PC-9 (cell line): ENCODE measurements around the gene MCC. TPM values are rescaled to one million over a fixed set of nuclear protein-coding genes. Genes with fewer than 3 reads are reported as not detected.

Source experiments
- BruUV-seq: library from RNA; stranded (reverse); fragments of 400-500 nt; replicated peaks from 2 replicates; lab custom pipeline; 2021; lab: Mats Ljungman, UMichigan
- CTCF ChIA-PET: fragments of 300-600 bp; sonication (Branson Sonifier 250); formaldehyde crosslinking; loops from one replicate; lab custom pipeline; 2022; ENCODE audit warnings: antibody characterized with exemption; lab: Charles Lee
- POLR2A ChIA-PET: fragments of 300-600 bp; sonication (Branson Sonifier 250); formaldehyde crosslinking; loops from one replicate; lab custom pipeline; 2022; ENCODE audit warnings: antibody characterized with exemption; ENCODE audit not compliant: unreplicated experiment; lab: Charles Lee
- DNase-seq, 2 experiments: peaks; one replicate each; pipeline versions ENCODE4 v3.0.0 to v3.0.0-alpha.2; 2015 to 2022; ENCODE audit warnings: mixed read lengths in 1 of 2
- H2AFZ ChIP-seq: fragments of 200-600 bp; sonication (generic); 2 replicates; pipeline ENCODE4 v1.8.1; 2017; ENCODE audit warnings: antibody characterized with exemption
- H3F3A ChIP-seq: fragments of 200-600 bp; sonication (generic); 2 replicates; pipeline ENCODE4 v1.8.1; 2017; ENCODE audit warnings: antibody characterized with exemption, mild to moderate bottlenecking, low read depth; ENCODE audit not compliant: insufficient read depth
- H3K27ac ChIP-seq: fragments of 200-600 bp; sonication (generic); 2 replicates; pipeline ENCODE4 v1.6.1; 2016; ENCODE audit warnings: mixed run types
- H3K27me3 ChIP-seq: fragments of 200-600 bp; sonication (generic); 2 replicates; pipeline ENCODE4 v1.6.1; 2016; ENCODE audit warnings: low read depth, mixed run types; ENCODE audit not compliant: insufficient read depth
- H3K36me3 ChIP-seq: fragments of 200-600 bp; sonication (generic); 2 replicates; pipeline ENCODE4 v1.6.1; 2016; ENCODE audit warnings: low read depth, mixed run types
- H3K4me1 ChIP-seq: fragments of 200-600 bp; sonication (generic); replicated peaks from 2 replicates; pipeline ENCODE4 v1.6.1; 2016; ENCODE audit warnings: mixed run types; ENCODE audit not compliant: insufficient read depth
- H3K4me2 ChIP-seq: fragments of 200-600 bp; sonication (generic); 2 replicates; pipeline ENCODE4 v1.6.1; 2017; ENCODE audit warnings: mixed run types
- H3K4me3 ChIP-seq: fragments of 200-600 bp; sonication (generic); 2 replicates; pipeline ENCODE4 v1.6.1; 2016; ENCODE audit warnings: mixed run types
- H3K79me2 ChIP-seq: fragments of 200-600 bp; sonication (generic); 2 replicates; pipeline ENCODE4 v1.6.1; 2017; ENCODE audit warnings: low read depth, mixed run types
- H3K9me2 ChIP-seq: fragments of 200-600 bp; sonication (generic); 2 replicates; pipeline ENCODE4 v1.8.1; 2017; ENCODE audit warnings: mild to moderate bottlenecking; ENCODE audit not compliant: insufficient read depth
- H3K9me3 ChIP-seq: fragments of 200-600 bp; sonication (generic); 2 replicates; pipeline ENCODE4 v1.8.1; 2016; ENCODE audit warnings: low read depth; ENCODE audit not compliant: insufficient read depth
- H4K20me1 ChIP-seq: fragments of 200-600 bp; sonication (generic); 2 replicates; pipeline ENCODE4 v1.8.1; 2017; ENCODE audit not compliant: insufficient read depth
- EZH2 ChIP-seq: fragments of 200-600 bp; sonication (generic); IDR thresholded peaks from 2 replicates; pipeline ENCODE4 v1.8.0; 2017; ENCODE audit warnings: antibody characterized with exemption, low read depth
- intact Hi-C: fragments of 100-400 bp; cut with micrococcal nuclease; formaldehyde crosslinking; loops from one replicate; pipeline ENCODE4 v1.10.0; 2022; ENCODE audit not compliant: unreplicated experiment
- total RNA-seq: library from RNA; stranded (reverse); gene quantifications from 2 replicates; pipeline ENCODE4 v1.2.3, GENCODE V29; 2021
- TF ChIP-seq, protein P1 (sequence below): fragments of 200-600 bp; sonication (generic); conservative IDR thresholded peaks from 2 replicates; pipeline ENCODE4 v1.6.1; 2017; ENCODE audit warnings: mixed run types, antibody characterized with exemption, mild to moderate bottlenecking, moderate library complexity

The MCC gene
- total RNA-seq, 1 experiment from 2014 or later: 2.5 TPM

DNA sequence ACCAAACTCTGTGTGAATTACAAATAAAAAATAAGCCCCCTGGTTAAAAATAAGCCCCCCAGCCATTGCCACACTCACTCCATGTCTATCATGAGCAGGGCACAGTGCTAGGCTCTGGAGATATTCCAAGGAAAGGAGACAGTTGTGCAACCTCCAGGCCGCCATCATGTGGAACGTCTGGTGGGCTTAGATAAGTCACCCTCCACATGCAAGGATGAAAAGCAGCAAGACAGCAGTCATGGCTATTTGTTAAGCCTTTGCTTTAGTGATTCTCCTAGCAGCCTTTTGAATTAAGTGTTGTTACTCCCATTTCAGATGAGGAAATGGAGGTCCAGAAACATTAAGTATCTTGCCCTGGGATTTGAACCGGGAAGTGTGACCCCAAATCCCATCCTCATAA, 416.9 kb downstream of the MCC start:
- intact Hi-C loops: no loop called here
- POLR2A ChIA-PET: no interaction called here

DNA sequence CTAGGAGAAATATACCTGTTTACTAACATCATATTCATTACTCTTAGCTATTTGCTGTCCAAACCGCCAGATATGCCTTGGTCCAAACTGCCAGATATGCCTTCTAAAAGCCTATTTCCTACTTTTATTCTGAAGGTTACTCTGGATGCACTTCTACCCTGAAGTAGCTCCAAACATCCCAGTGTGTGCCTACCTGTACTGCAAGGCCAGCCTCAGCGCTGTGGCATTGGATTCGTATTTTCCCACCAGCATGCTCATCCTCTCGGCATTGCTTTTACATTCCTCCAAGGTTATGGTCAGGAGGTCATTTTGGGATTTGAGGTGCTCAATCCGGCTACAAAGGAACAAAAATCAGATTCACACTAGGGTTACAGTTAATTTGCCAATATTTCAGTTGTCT, 417.4 kb downstream of the MCC start:
- H3K27me3 ChIP-seq: no peaks in the 10 kb centered on the region
- POLR2A ChIA-PET: no interaction called here

More for the DNA sequence above, 416.9 kb downstream of the MCC start:
- Histone ChIP-seq H4K20me1 (no peaks in the 10 kb centered on the region), H3K27me3 (no peaks in the 10 kb centered on the region), H3K27ac (no peak overlapping the region), H3K4me2 (no peak overlapping the region), H3K4me1 (no peaks in the 10 kb centered on the region), H3K79me2 (no peaks in the 10 kb centered on the region), H3F3A (no peaks in the 10 kb centered on the region), H3K9me3 (no peaks in the 10 kb centered on the region), H3K9me2 (no peaks in the 10 kb centered on the region), H3K36me3 (no peaks in the 10 kb centered on the region), H2AFZ (no peak overlapping the region), H3K4me3 (no peak overlapping the region)
- CTCF ChIA-PET: no interaction called here
- TF ChIP-seq EZH2: no peak
- TF ChIP-seq, protein P1, sequence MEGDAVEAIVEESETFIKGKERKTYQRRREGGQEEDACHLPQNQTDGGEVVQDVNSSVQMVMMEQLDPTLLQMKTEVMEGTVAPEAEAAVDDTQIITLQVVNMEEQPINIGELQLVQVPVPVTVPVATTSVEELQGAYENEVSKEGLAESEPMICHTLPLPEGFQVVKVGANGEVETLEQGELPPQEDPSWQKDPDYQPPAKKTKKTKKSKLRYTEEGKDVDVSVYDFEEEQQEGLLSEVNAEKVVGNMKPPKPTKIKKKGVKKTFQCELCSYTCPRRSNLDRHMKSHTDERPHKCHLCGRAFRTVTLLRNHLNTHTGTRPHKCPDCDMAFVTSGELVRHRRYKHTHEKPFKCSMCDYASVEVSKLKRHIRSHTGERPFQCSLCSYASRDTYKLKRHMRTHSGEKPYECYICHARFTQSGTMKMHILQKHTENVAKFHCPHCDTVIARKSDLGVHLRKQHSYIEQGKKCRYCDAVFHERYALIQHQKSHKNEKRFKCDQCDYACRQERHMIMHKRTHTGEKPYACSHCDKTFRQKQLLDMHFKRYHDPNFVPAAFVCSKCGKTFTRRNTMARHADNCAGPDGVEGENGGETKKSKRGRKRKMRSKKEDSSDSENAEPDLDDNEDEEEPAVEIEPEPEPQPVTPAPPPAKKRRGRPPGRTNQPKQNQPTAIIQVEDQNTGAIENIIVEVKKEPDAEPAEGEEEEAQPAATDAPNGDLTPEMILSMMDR: no peak
- DNase-seq: no peak
- BruUV-seq: no TSS peak

DNA sequence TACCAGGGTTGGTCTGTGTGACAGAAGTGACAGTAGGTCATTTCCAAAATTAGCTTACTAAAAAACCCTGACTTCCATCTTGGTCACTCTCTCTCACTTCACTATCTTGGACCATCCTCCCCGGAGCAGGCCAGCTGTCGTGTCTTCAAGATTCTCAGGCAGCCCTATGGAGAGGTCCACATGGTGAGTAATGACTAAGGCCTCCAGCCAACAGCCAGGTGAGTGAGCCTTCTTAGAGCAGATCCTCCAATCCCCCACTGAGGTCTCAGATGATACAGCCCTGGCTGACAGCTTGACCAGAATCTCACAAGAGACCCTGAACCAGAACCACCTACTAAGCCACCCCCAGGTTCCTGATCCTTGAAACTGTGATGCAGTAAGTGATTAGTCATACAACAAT, 419.7 kb downstream of the MCC start:
- TF ChIP-seq, protein P1: no peak
- TF ChIP-seq EZH2: no peak
- BruUV-seq: no TSS peak
- ChIA-PET CTCF (no interaction called here), POLR2A (no interaction called here)
- Histone ChIP-seq H3F3A (no peaks in the 10 kb centered on the region), H3K4me3 (no peak overlapping the region), H4K20me1 (no peaks in the 10 kb centered on the region), H3K79me2 (no peaks in the 10 kb centered on the region), H3K4me1 (no peaks in the 10 kb centered on the region), H3K27me3 (no peaks in the 10 kb centered on the region), H3K27ac (no peak overlapping the region), H3K36me3 (no peaks in the 10 kb centered on the region), H3K9me2 (no peaks in the 10 kb centered on the region), H3K9me3 (no peaks in the 10 kb centered on the region), H3K4me2 (no peak overlapping the region), H2AFZ (no peak overlapping the region)
- no peak for DNase-seq
- intact Hi-C loops: no loop called here

More for the DNA sequence above, 417.4 kb downstream of the MCC start:
- Histone ChIP-seq H3K79me2 (no peaks in the 10 kb centered on the region), H3K9me3 (no peaks in the 10 kb centered on the region), H2AFZ (no peak overlapping the region), H3K4me1 (no peaks in the 10 kb centered on the region), H3K36me3 (no peaks in the 10 kb centered on the region), H3K4me3 (no peak overlapping the region), H3K27ac (no peak overlapping the region), H3K9me2 (no peaks in the 10 kb centered on the region), H3F3A (no peaks in the 10 kb centered on the region), H4K20me1 (no peaks in the 10 kb centered on the region), H3K4me2 (no peak overlapping the region)
- TF ChIP-seq EZH2: no peak
- TF ChIP-seq, protein P1: no peak
- CTCF ChIA-PET: no interaction called here
- no TSS peak for BruUV-seq
- DNase-seq: no peak
- intact Hi-C loops: no loop called here
